T-helper 1 cell (primary cell): Measurements from ENCODE around the gene SIGLEC11.

Experiments used
- DNase-seq, 5 donors: peaks; one replicate each; pipeline ENCODE4 v3.0.0-alpha.2; 2012 to 2020

Gene SIGLEC11

GRCh38 chr19:49950956-49951526 lies 9.9 kb downstream of the SIGLEC11 start:
- no peak for DNase-seq

DNA sequence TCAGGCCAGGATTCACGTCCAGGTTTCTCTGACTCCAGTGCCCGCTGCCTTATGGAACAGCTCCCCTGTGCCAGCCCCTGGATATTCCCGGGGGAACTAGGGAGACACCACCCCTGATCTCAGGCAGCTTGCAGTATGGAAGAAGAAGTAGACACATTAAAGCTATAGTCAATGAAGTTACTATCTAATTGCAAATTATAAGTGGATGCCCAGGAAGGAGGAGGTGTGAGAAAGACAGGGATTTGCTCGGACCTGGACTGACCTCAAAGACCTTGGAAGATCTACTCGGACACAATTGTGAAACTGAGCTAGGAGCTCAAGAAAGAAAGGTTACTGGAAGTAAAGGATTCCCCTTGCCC lies 10.4 kb downstream of the SIGLEC11 start:
- no peak for DNase-seq

- no peak for DNase-seq
Observed at GRCh38 chr19:49949742-49950589, 11.0 kb downstream of the SIGLEC11 start.

- no peak for DNase-seq
Observed at GRCh38 chr19:49946415-49946814, 14.6 kb downstream of the SIGLEC11 start.

DNA sequence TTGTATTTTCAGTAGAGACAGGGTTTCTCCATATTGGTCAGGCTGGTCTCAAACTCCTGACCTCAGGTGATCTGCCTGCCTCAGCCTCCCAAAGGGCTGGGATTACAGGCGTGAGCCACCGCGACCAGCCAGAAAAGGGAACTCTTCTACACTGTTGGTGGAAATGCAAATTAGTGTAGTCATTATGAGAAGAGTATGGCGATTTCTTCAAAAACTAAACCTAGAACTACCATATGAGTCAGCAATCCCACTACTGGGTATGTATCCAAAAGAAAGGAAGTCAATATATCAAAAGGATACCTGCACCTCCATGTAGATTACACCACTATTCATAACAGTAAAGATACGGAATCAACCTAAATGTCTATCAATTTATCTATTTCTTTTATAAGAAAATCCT lies 16.4 kb downstream of the SIGLEC11 start:
- peak in 1 of 5 donors; percentile 31 for DNase-seq

GRCh38 chr19:49940482-49940791 lies 20.5 kb downstream of the SIGLEC11 start:
- no peak for DNase-seq

DNA sequence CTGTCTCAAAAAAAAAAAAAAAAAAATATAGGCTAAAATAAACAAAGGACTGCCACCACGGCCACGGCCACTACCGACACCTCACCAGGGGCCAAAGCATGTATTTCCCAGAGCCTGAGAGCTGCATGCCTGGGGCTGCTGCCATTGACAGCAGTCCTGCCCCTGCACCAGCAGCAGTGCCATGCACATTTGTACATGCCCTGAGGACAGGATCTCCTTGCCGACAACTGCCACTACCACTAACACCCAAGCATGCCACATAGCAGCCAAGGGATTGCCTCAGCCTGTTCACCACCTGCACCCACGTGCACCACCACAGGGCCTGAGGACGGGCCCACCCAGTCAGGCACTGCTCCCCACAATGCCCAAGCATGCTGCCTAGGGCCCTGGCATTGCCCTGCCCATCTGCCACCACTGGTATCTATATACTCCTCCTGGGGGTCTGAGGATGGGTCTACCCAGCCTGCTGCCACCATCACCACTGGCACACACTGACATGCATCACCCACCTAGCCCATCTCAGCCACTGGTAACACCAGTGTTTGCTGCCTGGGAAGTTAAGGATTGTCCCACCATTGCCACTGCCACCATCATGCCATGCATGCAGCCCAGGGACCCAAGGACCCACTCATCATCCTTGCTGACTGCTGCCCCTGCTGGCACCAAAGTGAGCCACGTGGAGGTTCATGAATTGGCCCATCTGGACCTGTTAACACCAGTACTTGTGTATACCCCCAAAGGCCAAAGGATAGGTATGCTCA lies 21.1 kb downstream of the SIGLEC11 start:
- DNase-seq = no peak

GRCh38 chr19:49938662-49939061 lies 22.3 kb downstream of the SIGLEC11 start:
- DNase-seq = no peak

- DNase-seq = peak; percentile 59 to 76 (median 67)
Observed at GRCh38 chr19:49937750-49938381, 23.1 kb downstream of the SIGLEC11 start.

DNA sequence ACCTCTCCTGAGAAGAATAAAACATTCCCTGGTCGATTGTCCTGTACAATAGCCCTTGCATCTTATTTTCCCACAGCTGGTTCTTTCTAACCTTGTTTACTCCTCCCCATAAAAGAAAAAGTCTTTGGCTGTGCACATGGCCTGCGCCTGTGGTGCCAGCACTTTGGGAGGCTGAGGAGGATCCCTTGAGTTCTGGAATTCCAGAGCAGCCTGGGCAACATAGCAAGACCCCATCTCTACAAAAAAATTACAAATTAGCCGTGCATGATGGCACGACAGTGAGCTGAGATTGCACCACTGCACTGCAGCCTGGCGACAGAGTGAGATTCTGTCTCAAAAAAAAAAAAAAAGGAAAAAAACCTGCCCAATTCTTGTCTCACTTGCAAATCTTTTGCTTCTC lies 24.4 kb downstream of the SIGLEC11 start:
- DNase-seq = no peak

DNA sequence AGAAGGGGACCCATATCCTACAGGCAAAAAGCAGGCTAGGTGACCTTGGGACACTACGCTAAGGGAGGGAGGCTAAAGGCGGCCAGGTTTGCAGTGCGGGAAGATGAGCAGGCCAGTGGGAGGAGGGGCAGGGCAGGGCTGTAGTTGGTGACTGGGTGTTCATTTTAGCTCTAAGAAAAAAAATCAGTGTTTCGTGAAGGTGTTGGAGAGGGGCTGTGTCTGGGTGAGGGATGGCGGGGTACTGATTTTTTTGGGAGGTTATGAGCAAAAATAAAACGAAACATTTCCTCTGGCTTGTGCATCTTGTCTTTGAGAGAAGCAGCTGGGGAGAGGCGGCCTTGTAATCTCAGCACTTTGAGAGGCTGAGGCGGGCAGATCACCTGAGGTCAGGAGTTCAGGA lies 27.3 kb downstream of the SIGLEC11 start:
- DNase-seq = no peak

DNA sequence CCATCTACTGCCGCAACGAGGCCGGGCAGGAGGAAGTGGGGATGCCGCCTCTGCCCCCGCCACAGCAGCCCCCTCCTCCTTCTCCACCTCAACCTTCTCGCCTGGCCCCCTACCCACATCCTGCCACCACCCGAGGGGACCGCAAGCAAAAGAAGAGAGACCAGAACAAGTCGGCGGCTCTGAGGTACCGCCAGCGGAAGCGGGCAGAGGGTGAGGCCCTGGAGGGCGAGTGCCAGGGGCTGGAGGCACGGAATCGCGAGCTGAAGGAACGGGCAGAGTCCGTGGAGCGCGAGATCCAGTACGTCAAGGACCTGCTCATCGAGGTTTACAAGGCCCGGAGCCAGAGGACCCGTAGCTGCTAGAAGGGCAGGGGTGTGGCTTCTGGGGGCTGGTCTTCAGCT lies 28.2 kb downstream of the SIGLEC11 start:
- peak in 2 of 5 donors; percentile 15 to 74 for DNase-seq

DNA sequence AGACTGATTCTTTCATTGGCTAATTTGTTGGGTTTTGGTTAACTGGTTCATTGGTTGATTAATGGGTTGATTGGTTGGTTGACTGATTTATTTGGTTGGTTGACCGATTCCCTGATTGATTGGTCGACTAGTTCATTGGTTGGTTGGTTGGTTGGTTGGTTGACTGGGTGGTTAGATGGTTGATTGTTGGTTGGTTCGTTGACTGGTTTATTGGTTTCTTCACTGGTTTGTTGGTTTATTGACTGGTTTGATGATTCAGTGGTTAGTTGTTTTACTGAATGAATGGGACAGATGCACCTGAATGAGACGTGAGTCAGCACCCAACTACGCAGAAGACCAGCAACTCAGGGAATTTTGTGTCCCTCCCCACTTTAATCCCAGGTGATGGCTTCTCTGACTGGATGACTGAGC lies 28.9 kb downstream of the SIGLEC11 start:
- no peak for DNase-seq

DNA sequence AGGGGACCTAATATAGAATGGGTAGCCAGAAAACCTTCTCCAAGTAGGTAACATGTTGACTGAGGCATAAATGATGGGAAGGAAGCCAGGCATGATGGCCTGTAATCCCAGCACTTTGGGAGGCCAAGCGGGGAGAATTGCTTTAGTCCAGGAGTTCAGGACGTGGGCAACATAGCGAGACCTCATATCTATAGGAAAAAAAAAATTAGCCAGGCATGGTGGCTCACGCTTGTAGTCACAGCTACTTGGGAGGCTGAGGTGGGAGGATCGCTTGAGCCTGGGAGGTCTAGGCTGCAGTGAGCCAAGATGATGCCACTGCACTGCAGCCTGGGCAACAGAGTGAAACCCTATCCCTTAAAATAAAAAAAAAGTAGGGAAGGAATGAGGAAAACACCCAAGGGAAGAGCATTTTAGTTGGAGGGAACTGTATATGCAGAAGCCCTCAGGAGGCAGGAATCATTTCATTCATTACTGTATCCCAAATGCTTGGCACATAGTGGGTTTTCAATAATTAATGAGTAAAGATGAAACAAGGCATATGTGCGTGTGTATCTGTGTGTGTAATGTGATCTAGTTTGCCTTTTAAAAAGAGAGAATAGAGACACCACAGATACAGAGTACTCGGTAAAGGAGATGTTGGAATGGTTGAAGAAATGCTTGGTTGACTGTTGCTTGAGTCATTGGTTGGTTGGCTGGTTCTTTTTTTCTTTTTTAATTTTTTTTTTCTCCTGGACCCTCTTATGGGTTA lies 29.5 kb downstream of the SIGLEC11 start:
- DNase-seq = no peak

DNA sequence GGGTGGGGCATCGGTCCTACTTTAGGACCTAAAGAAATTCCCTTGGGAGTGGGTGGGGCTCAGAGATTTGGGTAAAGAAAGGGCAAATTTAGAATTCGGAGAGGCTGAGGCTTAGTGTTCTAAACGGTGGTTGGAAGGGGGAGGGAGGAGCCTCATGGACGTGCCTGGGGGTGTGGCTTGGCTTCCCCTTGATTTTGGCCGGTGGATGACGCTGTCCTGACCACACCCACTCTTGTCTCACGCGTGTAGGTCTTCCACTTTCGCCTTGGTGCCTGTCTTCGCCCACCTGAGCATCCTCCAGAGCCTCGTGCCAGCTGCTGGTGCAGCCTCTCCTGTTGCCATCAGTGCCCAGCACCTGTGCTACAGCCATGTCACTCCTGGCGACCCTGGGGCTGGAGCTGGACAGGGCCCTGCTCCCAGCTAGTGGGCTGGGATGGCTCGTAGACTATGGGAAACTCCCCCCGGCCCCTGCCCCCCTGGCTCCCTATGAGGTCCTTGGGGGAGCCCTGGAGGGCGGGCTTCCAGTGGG lies 30.4 kb downstream of the SIGLEC11 start:
- DNase-seq = peak in 1 of 5 donors; percentile 21

DNA sequence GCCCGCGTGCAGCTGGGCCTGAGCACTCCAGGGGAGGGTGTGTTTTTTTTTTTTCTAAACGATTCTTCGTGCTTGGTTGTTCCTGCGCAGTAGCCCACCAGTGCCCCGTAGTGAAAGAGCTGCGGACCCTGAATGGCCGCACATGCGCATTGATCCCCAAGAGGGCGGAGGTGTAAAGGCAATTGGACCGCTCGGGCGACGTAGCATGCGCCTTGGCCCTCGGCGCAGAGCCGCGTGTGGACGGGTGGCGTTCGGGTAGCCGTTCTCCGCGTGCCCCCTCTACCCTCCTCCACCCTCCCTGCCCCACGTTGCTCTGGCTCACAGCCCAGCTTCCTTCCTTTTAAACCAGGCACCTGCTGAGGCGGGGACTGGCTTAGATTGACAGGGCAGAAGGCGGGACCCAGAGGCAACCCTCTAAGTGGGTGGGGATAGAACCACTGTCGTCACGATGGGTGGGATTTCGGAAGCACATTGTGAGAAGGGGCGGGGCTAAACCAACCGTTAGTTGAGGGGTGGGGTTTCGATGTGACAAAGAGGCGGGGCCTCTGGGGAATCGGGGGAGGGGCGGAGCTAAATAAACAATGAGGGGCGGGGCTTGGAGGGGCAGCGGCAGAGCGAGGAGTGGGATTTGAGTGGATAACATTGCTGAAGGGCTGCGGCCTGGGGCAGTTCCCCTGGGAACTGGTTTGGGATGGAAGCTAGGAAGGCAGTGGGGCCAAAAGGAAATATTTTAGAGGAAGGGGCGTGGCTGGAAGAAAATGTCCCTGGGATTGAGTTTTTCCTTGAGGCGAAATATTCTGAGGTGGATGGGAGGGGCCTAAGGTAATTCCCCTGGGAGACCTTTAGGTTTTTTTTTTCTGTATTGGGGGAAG lies 31.1 kb downstream of the SIGLEC11 start:
- DNase-seq = peak; percentile 84 to 96 (median 93)

GRCh38 chr19:49929121-49929610 lies 31.8 kb downstream of the SIGLEC11 start, which contains the start of the genes ATF5 and NUP62:
Gene ATF5 (plus strand): TSS chr19:49929205. CDS start chr19:49930851, 1,646 bp downstream.
Gene NUP62 (minus strand): TSS chr19:49929504. CDS start chr19:49909807, 19,697 bp downstream.
- DNase-seq = peak; percentile 82 to 92 (median 88)

DNA sequence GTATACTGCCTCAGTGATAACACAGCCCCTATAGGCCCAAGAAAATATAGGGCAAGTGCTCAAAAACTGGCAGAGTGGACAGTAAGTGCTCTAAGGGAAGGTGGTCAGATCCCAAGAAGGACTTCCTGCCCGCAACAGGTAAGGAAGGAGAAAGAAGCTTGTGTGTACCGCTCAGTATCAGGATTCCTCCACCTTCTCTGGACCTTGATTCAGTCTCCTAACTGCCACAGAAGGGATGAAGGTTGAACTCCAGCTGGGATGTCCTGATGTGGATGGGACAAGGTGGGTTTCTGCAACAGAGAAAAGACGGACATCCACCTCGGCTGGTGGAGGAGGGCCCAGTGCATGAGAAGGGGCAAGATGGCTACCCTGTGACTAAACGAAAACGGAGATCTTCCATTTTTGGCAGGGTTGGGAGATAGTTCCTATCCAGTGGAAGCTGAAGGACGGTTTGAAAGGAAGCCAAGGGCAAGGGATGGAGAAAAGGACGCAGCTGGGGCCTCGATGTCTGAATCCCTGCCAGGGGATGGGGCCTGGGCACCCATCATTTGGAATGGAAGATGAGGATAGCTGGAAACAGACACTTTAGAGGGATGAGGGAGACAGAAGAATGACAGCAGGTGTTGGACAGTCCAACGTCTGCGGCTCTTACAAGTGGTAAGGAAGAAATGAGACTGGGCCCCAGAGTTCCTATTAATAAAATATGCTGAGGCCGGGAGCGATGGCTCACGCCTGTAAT lies 33.3 kb downstream of the SIGLEC11 start:
- no peak for DNase-seq

GRCh38 chr19:49926515-49926914 lies 34.5 kb downstream of the SIGLEC11 start:
- no peak for DNase-seq

DNA sequence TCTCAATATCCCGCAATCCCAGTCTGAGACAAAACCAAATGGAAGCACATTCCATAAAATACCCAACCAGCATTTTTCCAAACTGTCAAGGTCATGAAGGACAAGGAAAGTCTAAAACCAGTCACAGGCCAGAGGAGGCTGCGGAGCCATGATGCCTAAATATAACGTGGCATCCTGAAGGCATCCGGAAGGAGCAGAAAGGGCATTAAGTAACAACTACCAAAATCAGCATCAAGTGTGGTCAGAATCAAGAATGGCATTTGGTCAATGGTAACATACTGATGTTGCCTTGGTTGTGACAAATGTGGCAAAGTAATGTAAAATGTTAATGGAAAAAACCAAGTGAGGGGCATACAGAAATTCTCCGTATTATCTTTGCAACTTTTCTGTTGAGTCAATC lies 35.5 kb downstream of the SIGLEC11 start:
- DNase-seq = no peak
